HG03095 (cell line): ENCODE results near the gene GPR75.

Source experiments
- ATAC-seq: cut with Tn5 transposase; IDR thresholded peaks from one replicate; pipeline ENCODE4 v1.9.1; 2021; ENCODE audit warnings: moderate library complexity; ENCODE audit not compliant: unreplicated experiment

Gene GPR75

DNA sequence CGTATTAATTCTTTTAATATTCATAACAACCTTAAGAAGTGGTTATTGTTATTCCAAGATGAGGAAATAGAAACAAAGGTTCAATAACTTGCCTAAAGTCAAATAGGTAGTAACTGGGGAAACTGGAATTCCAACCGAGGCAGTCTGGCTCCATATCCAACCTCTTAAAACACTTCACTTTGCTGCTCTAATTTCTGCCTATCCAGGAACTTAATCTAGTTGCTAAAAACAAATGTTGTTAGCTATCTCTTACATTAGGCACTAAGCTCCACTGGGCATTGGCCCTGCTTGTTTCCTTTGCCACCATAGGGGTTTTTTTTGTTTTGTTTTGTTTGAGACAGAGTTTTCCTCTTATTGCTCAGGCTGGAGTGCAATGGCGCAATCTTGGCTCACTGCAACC is 48.2 kb downstream of the GPR75 start:
- ATAC-seq = no peak
